ENCODE data around the gene FOXRED1.

DNA sequence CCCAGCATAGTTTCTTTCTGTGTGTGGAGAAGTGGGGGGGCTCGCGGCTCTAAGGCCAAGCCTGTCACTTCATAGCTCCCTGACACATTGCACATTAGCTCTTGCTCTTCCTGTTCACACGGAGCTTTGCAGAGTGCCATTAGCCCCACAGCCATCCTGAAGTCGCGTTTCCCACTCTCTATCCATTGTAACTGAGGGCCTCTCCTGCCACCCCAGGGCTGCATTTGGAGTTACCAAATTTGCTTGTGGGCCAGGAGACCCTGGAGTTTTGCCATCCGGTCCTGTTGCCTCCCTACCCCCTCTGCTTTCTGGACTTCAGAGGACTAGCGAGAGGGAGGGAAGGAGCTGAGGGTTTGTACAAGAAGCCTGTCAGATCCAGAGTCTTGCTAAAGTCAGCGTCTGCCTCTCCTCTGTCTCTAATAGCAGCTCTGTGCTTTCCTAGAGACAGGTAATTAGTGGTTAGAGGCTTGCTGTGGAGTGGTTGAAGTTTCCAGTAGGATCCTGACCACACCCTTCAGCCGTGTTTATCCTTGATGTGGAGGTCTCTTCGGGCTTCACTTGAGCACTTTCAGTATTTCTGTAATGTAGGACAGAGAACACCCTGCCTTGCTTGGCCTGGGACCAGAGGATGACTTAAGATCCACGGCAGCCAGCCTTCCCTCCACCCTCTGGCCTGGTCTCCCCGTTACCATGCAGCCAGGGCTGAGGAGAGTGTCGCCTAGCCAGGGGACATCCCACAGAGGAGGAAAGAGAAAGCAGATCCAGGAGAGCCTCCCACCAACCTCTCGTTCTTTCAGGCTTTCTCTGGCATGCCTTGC is 49.0 kb downstream of the FOXRED1 start:
- TF ChIP-seq POLR2A (IDR thresholded peaks at IDR 0.05): no peak
- TF ChIP-seq EP300 (IDR thresholded peaks at IDR 0.05): no peak

Data from gastroesophageal sphincter (tissue), 2 donors.